Colonic mucosa (tissue), 4 donors: Measurements from ENCODE around the gene PLPP6. TPM values are rescaled to one million over a fixed set of nuclear protein-coding genes. Genes with fewer than 3 reads are reported as not detected.

Experiments used
- DNase-seq: peaks from one replicate; pipeline ENCODE4 v3.0.0-alpha.2; 2020
- H3K27ac ChIP-seq: fragments of 200-600 bp; one replicate; pipeline ENCODE4 v1.8.0; 2021
- H3K27me3 ChIP-seq: fragments of 200-600 bp; one replicate; pipeline ENCODE4 v1.8.0; 2021
- H3K36me3 ChIP-seq: fragments of 200-600 bp; one replicate; pipeline ENCODE4 v1.8.0; 2021
- H3K4me1 ChIP-seq: fragments of 200-600 bp; one replicate; pipeline ENCODE4 v1.8.0; 2021; ENCODE audit warnings: mild to moderate bottlenecking
- H3K4me3 ChIP-seq: fragments of 200-600 bp; one replicate; pipeline ENCODE4 v1.8.0; 2021
- H3K9ac ChIP-seq, 2 donors: one replicate each; pipeline ENCODE4 v1.7.0; 2013; ENCODE audit warnings: control low read depth in 2 of 2, low read depth in 2 of 2, low read length in 2 of 2
- H3K9me3 ChIP-seq: fragments of 200-600 bp; one replicate; pipeline ENCODE4 v1.8.0; 2021
- CTCF ChIP-seq: fragments of 200-600 bp; IDR thresholded peaks from one replicate; pipeline ENCODE4 v1.8.0; 2022; ENCODE audit warnings: antibody characterized with exemption, mild to moderate bottlenecking
- intact Hi-C: fragments of 100-400 bp; cut with DNase I; formaldehyde crosslinking; loops from one replicate; pipeline ENCODE4 v1.14.1; 2022
- total RNA-seq, 2 donors: library from RNA; stranded (reverse); fragmentation: NEBNext Ultra II Directional in 1 of 2; extraction: Animal tissue kit (Norgen Biotek cat#: 25700) in 1 of 2; gene quantifications; one replicate each; pipeline ENCODE4 v1.2.1, GENCODE V29; 2021
- donor health status: healthy.
- donor health status: DM: no; HTN: no; CAD: no.
- donor health status: DM: no; HTN: no; CAD: no.

Gene PLPP6
- total RNA-seq, 2 donors from 2014 or later: 15.6 to 17.8 TPM

- peaks cover 3% of the 10 kb centered on the region for H3K4me1 ChIP-seq
- no peaks in the 10 kb centered on the region for H3K36me3 ChIP-seq
- DNase-seq: no peak
- H3K4me3 ChIP-seq: no peak overlapping the region
- H3K9me3 ChIP-seq: no peaks in the 10 kb centered on the region
- TF ChIP-seq CTCF: no peak
- peak overlapping the region; percentile 50 for H3K27ac ChIP-seq
- peak overlapping the region in 1 of 2 donors; percentile 9 for H3K9ac ChIP-seq
- intact Hi-C loops: loop anchor here (10.0 kb wide), 1 partner anchor 307 kb away; the partner anchor contains the start of gene JAK2
- H3K27me3 ChIP-seq: no peaks in the 10 kb centered on the region
Measured at GRCh38 chr9:4677392-4677791, 15.3 kb downstream of the PLPP6 start.

DNA sequence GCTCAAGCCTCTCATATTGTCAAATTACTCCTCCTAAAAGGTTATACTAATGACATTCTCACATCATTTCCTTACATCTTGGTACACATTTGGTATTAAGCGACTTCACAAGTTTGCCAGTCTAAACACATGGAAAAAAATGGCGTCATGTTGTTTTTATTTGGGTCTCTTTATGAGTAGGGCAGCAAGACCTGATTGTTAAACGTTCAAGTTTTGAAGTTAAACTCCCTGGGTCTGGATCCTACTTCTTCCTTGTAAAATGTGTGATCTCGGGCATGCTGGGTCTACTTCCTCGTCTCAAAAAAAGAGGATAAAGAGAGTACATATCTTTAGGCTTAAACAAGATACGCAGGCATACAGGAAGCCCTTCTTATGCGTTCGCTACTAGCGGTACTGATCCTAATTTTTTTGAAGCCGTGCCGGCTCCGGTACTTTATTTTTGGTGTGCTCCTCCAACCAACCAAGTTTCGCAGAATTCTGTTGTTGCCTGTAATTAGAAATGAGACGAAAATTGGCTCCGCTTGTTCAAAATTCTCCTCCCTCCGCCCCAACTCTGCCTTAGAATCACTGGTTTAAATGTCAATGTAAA, 16.7 kb downstream of the PLPP6 start:
- DNase-seq: no peak
- no peak for TF ChIP-seq CTCF
- intact Hi-C loops: loop anchor here (2.0 to 10.0 kb wide), 2 partner anchors 62 to 306 kb away; partner anchors contain the start of genes AK3 and JAK2
- H3K9me3 ChIP-seq: no peaks in the 10 kb centered on the region
- H3K9ac ChIP-seq: peak overlapping the region; percentile 75 to 97
- H3K27me3 ChIP-seq: no peaks in the 10 kb centered on the region
- H3K36me3 ChIP-seq: no peaks in the 10 kb centered on the region
- H3K27ac ChIP-seq: peak overlapping the region; percentile 93
- peaks cover 3% of the 10 kb centered on the region for H3K4me1 ChIP-seq
- peak overlapping the region; percentile 67 for H3K4me3 ChIP-seq

GRCh38 chr9:4679268-4680172, 17.4 kb downstream of the PLPP6 start, which contains the start of gene CDC37L1:
Gene CDC37L1, plus strand, starts transcription at chr9:4679569. Its CDS starts 199 bp downstream, at chr9:4679768.
- no peaks in the 10 kb centered on the region for H3K9me3 ChIP-seq
- H3K9ac ChIP-seq: peak within 1 kb of the TSS; percentile 97 to 98
- peak; percentile 57 for TF ChIP-seq CTCF
- peak within 1 kb of the TSS; percentile 67 for H3K4me3 ChIP-seq
- peak; percentile 99 for DNase-seq
- peak within 1 kb of the TSS; percentile 93 for H3K27ac ChIP-seq
- intact Hi-C loops: loop anchor here (2.0 to 10.0 kb wide), 3 partner anchors 61 to 1155 kb away; partner anchors contain the start of genes AK3, ERMP1 and JAK2
- peaks cover 3% of the 10 kb centered on the region for H3K4me1 ChIP-seq
- H3K27me3 ChIP-seq: no peaks in the 10 kb centered on the region
- H3K36me3 ChIP-seq: no peaks in the 10 kb centered on the region

DNA sequence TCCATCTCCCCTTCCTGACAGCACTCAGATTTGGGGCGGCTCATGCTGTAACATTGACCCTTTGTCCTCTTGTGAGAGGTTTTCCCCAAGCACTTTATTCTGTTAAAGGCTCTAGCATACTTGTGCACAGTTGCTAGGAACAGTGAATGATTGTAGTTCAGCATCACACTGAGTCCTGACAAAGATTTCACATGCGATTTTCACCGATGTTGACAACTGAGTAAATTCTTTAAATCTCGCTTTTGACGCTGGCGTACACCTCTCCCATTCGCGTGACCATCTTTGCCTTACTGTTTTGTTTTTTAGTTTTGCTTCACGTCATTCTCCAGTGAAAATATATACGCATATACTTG, 18.1 kb downstream of the PLPP6 start:
- H3K27me3 ChIP-seq: no peaks in the 10 kb centered on the region
- peak overlapping the region; percentile 93 for H3K27ac ChIP-seq
- no peak for DNase-seq
- no peak for TF ChIP-seq CTCF
- peak overlapping the region; percentile 97 to 98 for H3K9ac ChIP-seq
- no peaks in the 10 kb centered on the region for H3K36me3 ChIP-seq
- H3K9me3 ChIP-seq: no peaks in the 10 kb centered on the region
- peaks cover 3% of the 10 kb centered on the region for H3K4me1 ChIP-seq
- intact Hi-C loops: loop anchor here (10.0 kb wide), 1 partner anchor 1155 kb away; the partner anchor contains the start of gene ERMP1
- peak overlapping the region; percentile 67 for H3K4me3 ChIP-seq

DNA sequence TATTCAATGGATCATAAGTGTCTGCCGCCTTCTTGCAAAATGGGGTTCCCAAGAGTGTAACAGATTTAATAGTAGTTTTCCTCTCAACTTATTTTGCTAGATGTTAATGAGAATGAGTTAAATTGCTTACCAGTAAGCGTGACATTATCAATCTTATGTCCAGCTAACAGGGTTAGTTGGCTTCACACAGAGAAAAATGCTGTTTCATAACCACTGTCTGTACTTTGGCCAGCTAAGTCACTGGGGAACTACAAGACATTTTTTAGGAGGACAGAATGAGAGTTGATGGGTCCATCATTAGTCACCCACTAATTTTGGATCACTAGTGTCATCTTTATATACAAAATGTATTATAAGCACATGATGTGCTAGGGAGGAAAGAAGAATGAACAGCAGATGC, 18.7 kb downstream of the PLPP6 start:
- H3K36me3 ChIP-seq: no peaks in the 10 kb centered on the region
- peak overlapping the region; percentile 93 for H3K27ac ChIP-seq
- H3K9ac ChIP-seq: peak overlapping the region in 1 of 2 donors; percentile 97
- TF ChIP-seq CTCF: no peak
- no peaks in the 10 kb centered on the region for H3K9me3 ChIP-seq
- intact Hi-C loops: loop anchor here (10.0 kb wide), 1 partner anchor 1154 kb away; the partner anchor contains the start of gene ERMP1
- no peaks in the 10 kb centered on the region for H3K27me3 ChIP-seq
- H3K4me3 ChIP-seq: peak overlapping the region; percentile 67
- H3K4me1 ChIP-seq: peaks cover 3% of the 10 kb centered on the region
- DNase-seq: no peak
